Spleen (tissue), 11 donors: ENCODE data around the gene FHAD1. TPM values are rescaled to one million over a fixed set of nuclear protein-coding genes. Genes with fewer than 3 reads are reported as not detected.

Experiments used
- DNase-seq: peaks from one replicate; pipeline ENCODE4 v3.0.0-alpha.2; 2020
- H3K27ac ChIP-seq, 8 donors: fragments of 200-600 bp; sonication (generic) in 7 of 8; 1 replicate in 4 of 8; 2 replicates in 4 of 8; pipeline versions ENCODE4 v1.5.0 to v1.8.0; 2016 to 2021; ENCODE audit warnings: inconsistent platforms in 4 of 8, mild to moderate bottlenecking in 4 of 8, moderate library complexity in 1 of 8
- H3K27me3 ChIP-seq, 7 donors: fragments of 200-600 bp; sonication (generic) in 6 of 7; replicated peaks in 1 of 7; 1 replicate in 4 of 7; 2 replicates in 3 of 7; pipeline versions ENCODE4 v1.5.0 to v1.8.0; 2016 to 2021; ENCODE audit warnings: inconsistent platforms in 3 of 7, mild to moderate bottlenecking in 1 of 7
- H3K36me3 ChIP-seq, 6 donors: fragments of 200-600 bp; sonication (generic) in 5 of 6; 1 replicate in 4 of 6; 2 replicates in 2 of 6; pipeline versions ENCODE4 v1.5.0 to v1.8.0; 2016 to 2021; ENCODE audit warnings: inconsistent platforms in 2 of 6
- H3K4me1 ChIP-seq, 6 donors: fragments of 200-600 bp; sonication (generic) in 5 of 6; 1 replicate in 3 of 6; 2 replicates in 3 of 6; pipeline versions ENCODE4 v1.5.0 to v1.8.0; 2016 to 2021; ENCODE audit warnings: inconsistent platforms in 3 of 6
- H3K4me3 ChIP-seq, 8 donors: fragments of 200-600 bp; sonication (generic) in 7 of 8; 1 replicate in 4 of 8; 2 replicates in 4 of 8; pipeline versions ENCODE4 v1.5.0 to v1.8.0; 2016 to 2021; ENCODE audit warnings: inconsistent platforms in 4 of 8, mild to moderate bottlenecking in 4 of 8, moderate library complexity in 2 of 8
- H3K9me3 ChIP-seq, 8 donors: fragments of 200-600 bp; sonication (generic) in 7 of 8; 1 replicate in 4 of 8; 2 replicates in 4 of 8; pipeline versions ENCODE4 v1.5.0 to v1.8.0; 2016 to 2021; ENCODE audit warnings: inconsistent platforms in 4 of 8
- POLR2A ChIP-seq, 3 donors: fragments of 450-650 bp; IDR thresholded peaks; one replicate each; pipeline ENCODE4 v1.5.1; 2017; ENCODE audit warnings: antibody characterized with exemption in 3 of 3, mild to moderate bottlenecking in 1 of 3
- POLR2AphosphoS5 ChIP-seq, 3 donors: sonication (generic); formaldehyde crosslinking; IDR thresholded peaks; one replicate each; pipeline ENCODE4 v1.5.1; 2017; ENCODE audit warnings: antibody characterized with exemption in 3 of 3
- WGBS, 5 donors: extraction: QIAGEN DNeasy Blood & Tissue Kit in 3 of 5; methylation state at CpG; one replicate each; pipeline versions ENCODE4 v1.1.5 to v1.1.7; 2013 to 2018; 5-methylcytosine and 5-hydroxymethylcytosine counted together
- intact Hi-C: fragments of 100-400 bp; cut with DNase I; formaldehyde crosslinking; loops from one replicate; pipeline ENCODE4 v1.15.0; 2023; ENCODE audit warnings: low total_unique reads
- polyA plus RNA-seq, 3 donors: library from polyadenylated mRNA; stranded (reverse); fragments of 200-250 nt; gene quantifications; one replicate each; pipeline ENCODE4 v1.2.1, GENCODE V29; 2013
- total RNA-seq, 7 donors: library from RNA; depleted of rRNA in 3 of 7; stranded (reverse); fragments of >200 nt in 3 of 7; fragmentation: NEBNext Ultra II Directional in 4 of 7; extraction: Animal tissue kit (Norgen Biotek cat#: 25700) in 4 of 7; gene quantifications; one replicate each; pipeline versions ENCODE4 v1.1.0 to v1.2.1, GENCODE V29; 2016 to 2021
- TF ChIP-seq, protein P1 (sequence below), 11 experiments: fragments of 200-600 bp in 7 of 11; fragments of 450-650 bp in 4 of 11; sonication (generic) in 4 of 11; IDR thresholded peaks in 8 of 11; conservative IDR thresholded peaks in 3 of 11; 1 replicate in 7 of 11; 2 replicates in 4 of 11; pipeline versions ENCODE4 v1.4.0 to v1.8.0; 2016 to 2021; ENCODE audit warnings: antibody characterized with exemption in 11 of 11, inconsistent platforms in 4 of 11, mild to moderate bottlenecking in 1 of 11
- donor health status: healthy with polysubstance abuse.
- donor health status: DM: no; HTN: no; CAD: no; lungs with moderate emphysema.
- donor health status: DM: no; HTN: no; CAD: no.
- donor health status: Bipolar disorder and iron deficiency.
- donor health status: healthy.
- donor health status: DM: no; HTN: no; CAD: no.
- donor health status: DM: yes; HTN: yes; CAD: no.

Gene FHAD1
- total and polyA plus RNA-seq, 10 donors: 0.22 to 1.0 (median 0.28) TPM; not detected in 3

DNA sequence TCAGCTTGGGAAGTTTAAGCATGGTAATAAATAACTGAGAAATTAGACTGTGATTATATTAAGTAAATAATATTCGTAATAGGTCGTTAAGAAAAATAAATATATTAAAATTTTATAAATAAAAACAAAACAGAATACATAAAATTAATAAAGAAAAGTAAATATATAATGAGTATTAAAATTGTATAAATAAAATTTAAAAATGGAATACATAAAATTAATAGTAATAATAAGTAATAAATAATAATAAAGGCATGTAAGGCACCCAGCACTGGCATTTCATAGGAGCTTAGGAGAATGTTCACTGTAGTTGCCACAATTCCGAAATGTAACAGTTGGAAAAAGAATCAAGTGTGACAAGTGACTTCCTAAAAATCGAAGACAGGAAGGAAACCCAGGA, 45.8 kb upstream of the FHAD1 start:
- WGBS, 5 donors: 64 to 78% (median 73%) methylated on average over 4 of the region's 4 CpGs
- H3K36me3 ChIP-seq: no peaks in the 10 kb centered on the region
- no peak overlapping the region for H3K4me3 ChIP-seq
- H3K27ac ChIP-seq: no peak overlapping the region
- H3K27me3 ChIP-seq: no peaks in the 10 kb centered on the region
- no peaks in the 10 kb centered on the region for H3K9me3 ChIP-seq
- H3K4me1 ChIP-seq: peaks cover 0 to 4% (median under 1%) of the 10 kb centered on the region in 6 donors
- intact Hi-C loops: no loop called here
- no peak for DNase-seq
- TF ChIP-seq POLR2A (IDR thresholded peaks at IDR 0.05) (no peak), POLR2AphosphoS5 (IDR thresholded peaks at IDR 0.05) (no peak)
- TF ChIP-seq, protein P1, sequence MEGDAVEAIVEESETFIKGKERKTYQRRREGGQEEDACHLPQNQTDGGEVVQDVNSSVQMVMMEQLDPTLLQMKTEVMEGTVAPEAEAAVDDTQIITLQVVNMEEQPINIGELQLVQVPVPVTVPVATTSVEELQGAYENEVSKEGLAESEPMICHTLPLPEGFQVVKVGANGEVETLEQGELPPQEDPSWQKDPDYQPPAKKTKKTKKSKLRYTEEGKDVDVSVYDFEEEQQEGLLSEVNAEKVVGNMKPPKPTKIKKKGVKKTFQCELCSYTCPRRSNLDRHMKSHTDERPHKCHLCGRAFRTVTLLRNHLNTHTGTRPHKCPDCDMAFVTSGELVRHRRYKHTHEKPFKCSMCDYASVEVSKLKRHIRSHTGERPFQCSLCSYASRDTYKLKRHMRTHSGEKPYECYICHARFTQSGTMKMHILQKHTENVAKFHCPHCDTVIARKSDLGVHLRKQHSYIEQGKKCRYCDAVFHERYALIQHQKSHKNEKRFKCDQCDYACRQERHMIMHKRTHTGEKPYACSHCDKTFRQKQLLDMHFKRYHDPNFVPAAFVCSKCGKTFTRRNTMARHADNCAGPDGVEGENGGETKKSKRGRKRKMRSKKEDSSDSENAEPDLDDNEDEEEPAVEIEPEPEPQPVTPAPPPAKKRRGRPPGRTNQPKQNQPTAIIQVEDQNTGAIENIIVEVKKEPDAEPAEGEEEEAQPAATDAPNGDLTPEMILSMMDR (IDR thresholded peaks at IDR 0.05 in 8 of 11, conservative IDR thresholded peaks at IDR 0.05 in 3 of 11): no peak

DNA sequence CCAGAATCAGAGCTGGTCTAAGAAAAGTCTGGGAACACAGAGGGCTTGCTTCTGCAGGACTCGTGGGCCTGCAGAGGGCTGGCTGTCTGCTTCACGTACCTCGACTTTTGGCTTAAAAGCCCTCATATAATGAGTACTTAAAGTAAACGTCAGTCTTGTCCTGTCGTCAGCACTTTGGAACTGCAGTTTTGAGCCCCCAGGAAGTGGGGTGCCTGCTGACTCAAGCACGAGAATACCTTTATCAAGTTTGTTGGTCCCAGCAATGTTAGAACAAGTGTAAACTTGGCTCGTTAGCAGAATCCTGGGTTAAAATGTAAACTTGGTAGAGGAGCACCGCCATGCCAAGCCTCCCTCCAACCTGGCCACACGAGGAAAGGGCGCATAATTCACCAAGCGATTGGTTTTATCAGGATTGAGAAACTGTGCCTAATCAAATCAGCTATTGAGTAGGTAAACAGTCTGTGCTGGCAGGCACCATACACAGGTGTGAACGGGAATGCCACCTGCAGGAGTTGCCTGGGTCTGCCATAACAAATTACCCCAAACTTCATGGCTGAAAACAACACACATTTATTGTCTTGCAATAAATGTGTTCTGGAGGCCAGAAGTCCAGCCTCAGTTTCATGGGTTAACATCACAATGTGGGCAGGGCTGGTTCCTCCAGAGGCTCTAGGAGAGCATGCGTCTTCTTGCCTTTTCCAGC, 45.0 kb upstream of the FHAD1 start:
- no peak overlapping the region for H3K27ac ChIP-seq
- no peak for DNase-seq
- H3K36me3 ChIP-seq: no peaks in the 10 kb centered on the region
- H3K4me3 ChIP-seq: no peak overlapping the region
- no peaks in the 10 kb centered on the region for H3K9me3 ChIP-seq
- TF ChIP-seq, protein P1 (IDR thresholded peaks at IDR 0.05 in 8 of 11, conservative IDR thresholded peaks at IDR 0.05 in 3 of 11): no peak
- TF ChIP-seq POLR2A (IDR thresholded peaks at IDR 0.05) (no peak), POLR2AphosphoS5 (IDR thresholded peaks at IDR 0.05) (no peak)
- H3K27me3 ChIP-seq: no peaks in the 10 kb centered on the region
- WGBS, 5 donors: 81 to 97% (median 90%) methylated on average over 13 of the region's 13 CpGs
- H3K4me1 ChIP-seq: peaks cover 0 to 9% (median 1%) of the 10 kb centered on the region in 6 donors
- intact Hi-C loops: no loop called here

DNA sequence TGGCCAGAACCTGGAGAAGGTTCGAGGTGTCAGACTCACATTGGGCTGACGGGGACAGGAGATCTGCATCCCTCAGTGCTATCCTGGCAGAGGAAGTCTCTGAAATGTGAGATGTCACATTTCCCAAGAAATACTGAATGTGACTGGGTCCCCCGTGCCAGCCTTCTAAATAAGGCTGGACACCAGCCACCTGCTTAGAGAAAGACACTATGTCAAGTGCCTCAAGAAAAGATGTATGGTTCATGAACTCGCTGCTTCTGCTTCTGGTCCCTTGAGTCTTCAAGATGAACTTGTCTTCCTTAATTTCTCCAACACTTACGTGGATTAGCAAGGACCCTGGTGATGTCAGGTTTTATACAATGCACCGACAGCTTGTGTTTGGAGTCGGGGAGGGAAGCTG, 42.1 kb upstream of the FHAD1 start:
- H3K4me1 ChIP-seq: peaks cover 0 to 9% (median 1%) of the 10 kb centered on the region in 6 donors
- no peaks in the 10 kb centered on the region for H3K9me3 ChIP-seq
- H3K27ac ChIP-seq: no peak overlapping the region
- TF ChIP-seq, protein P1 (IDR thresholded peaks at IDR 0.05 in 8 of 11, conservative IDR thresholded peaks at IDR 0.05 in 3 of 11): no peak
- TF ChIP-seq POLR2A (IDR thresholded peaks at IDR 0.05) (no peak), POLR2AphosphoS5 (IDR thresholded peaks at IDR 0.05) (no peak)
- H3K27me3 ChIP-seq: no peaks in the 10 kb centered on the region
- WGBS, 5 donors: 86 to 91% (median 90%) methylated on average over 4 to 7 of the region's 7 CpGs
- H3K4me3 ChIP-seq: no peak overlapping the region
- no peaks in the 10 kb centered on the region for H3K36me3 ChIP-seq
- intact Hi-C loops: no loop called here
- no peak for DNase-seq

DNA sequence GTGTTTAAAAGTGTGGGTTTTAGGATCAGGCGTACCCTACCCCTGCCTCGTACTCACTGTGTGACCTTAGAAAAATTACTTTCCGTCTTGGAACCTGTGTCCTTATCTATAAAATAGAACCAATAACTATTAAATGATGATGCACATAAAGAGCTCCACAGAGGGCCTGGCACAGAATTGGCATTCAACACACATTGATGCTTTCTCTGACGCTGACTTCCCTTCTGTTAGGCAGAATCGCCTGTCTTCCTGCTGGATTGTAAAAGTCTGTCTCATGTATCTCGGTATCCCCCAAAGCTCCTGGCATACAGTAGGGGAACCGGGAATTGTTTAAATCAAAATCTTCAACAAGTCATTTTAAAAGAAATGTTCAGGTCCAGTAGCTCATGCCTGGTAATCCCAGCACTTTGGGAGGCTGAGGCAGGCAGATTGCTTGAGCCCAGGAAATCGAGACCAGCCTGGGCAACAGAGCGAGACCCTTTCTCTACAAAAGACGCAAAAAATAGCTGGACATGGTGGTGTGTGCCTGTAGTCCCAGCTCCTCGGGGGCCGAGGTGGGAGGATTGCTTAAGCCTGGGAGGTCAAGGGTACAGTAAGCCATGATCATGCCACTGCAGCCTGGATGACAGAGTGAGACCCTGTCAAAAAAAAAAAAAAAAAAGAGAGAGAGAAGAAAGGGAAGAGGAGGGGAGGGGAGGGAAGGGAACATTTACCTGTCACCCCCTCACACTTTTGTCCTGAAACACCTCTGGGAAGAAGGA, 41.3 kb upstream of the FHAD1 start:
- H3K36me3 ChIP-seq: no peaks in the 10 kb centered on the region
- H3K9me3 ChIP-seq: no peaks in the 10 kb centered on the region
- intact Hi-C loops: no loop called here
- TF ChIP-seq POLR2A (IDR thresholded peaks at IDR 0.05) (no peak), POLR2AphosphoS5 (IDR thresholded peaks at IDR 0.05) (no peak)
- no peak overlapping the region for H3K27ac ChIP-seq
- 84 to 95% (median 90%) methylated on average over 12 of the region's 12 CpGs for WGBS, 5 donors
- no peak for DNase-seq
- H3K27me3 ChIP-seq: no peaks in the 10 kb centered on the region
- peaks cover 0 to 8% (median under 1%) of the 10 kb centered on the region in 6 donors for H3K4me1 ChIP-seq
- no peak overlapping the region for H3K4me3 ChIP-seq
